ENCODE results near the gene LRMDA. TPM values are rescaled to one million over a fixed set of nuclear protein-coding genes. Genes with fewer than 3 reads are reported as not detected.

Gene LRMDA
- total and polyA plus RNA-seq, 2 donors (not counting 3 experiments of a cell fraction or from before 2014, with no cell fraction given): 9.7 to 18.0 TPM

DNA sequence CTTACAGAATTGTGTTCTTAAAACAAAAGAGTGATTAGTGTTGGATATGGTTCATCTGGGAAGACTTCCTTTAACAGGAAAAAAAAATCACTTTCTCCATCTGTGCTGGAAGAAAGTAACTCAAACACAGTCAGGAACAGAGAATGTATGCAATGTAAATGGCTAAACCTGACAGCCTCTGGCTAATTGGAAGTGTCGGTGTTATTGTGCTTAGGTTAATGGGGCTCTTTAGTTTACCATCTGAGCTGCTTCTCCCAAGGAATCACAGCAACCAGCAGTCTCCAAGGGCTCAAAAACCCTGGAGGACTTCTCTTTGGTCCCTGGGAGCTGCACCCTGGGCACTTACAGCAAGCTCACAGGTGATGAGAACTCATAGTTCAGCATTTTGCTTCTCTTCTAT is 724.5 kb downstream of the LRMDA start:
- no peak overlapping the region for H3K27ac ChIP-seq (ENCODE audit: insufficient read depth, low read depth, low read length)
- no peak overlapping the region for H3K4me2 ChIP-seq (ENCODE audit: insufficient read depth, low read length)
- no peaks in the 10 kb centered on the region for H3K9me3 ChIP-seq (replicated peaks; ENCODE audit: control insufficient read depth, insufficient read depth, low read length)
- FAIRE-seq (no peak), DNase-seq (ENCODE audit: low read depth, low spot score) (no peak)
- H3K27me3 ChIP-seq (ENCODE audit: control insufficient read depth in 2 of 2, insufficient read depth in 2 of 2, low read length in 2 of 2): no peaks in the 10 kb centered on the region
- no peaks in the 10 kb centered on the region for H3K36me3 ChIP-seq (ENCODE audit: control insufficient read depth in 2 of 2, extremely low read depth in 1 of 2, insufficient read depth in 2 of 2, low read length in 2 of 2)
- H3K4me1 ChIP-seq (ENCODE audit: control insufficient read depth, extremely low read depth, insufficient read depth, low read length): no peaks in the 10 kb centered on the region
- TF ChIP-seq, protein P1, sequence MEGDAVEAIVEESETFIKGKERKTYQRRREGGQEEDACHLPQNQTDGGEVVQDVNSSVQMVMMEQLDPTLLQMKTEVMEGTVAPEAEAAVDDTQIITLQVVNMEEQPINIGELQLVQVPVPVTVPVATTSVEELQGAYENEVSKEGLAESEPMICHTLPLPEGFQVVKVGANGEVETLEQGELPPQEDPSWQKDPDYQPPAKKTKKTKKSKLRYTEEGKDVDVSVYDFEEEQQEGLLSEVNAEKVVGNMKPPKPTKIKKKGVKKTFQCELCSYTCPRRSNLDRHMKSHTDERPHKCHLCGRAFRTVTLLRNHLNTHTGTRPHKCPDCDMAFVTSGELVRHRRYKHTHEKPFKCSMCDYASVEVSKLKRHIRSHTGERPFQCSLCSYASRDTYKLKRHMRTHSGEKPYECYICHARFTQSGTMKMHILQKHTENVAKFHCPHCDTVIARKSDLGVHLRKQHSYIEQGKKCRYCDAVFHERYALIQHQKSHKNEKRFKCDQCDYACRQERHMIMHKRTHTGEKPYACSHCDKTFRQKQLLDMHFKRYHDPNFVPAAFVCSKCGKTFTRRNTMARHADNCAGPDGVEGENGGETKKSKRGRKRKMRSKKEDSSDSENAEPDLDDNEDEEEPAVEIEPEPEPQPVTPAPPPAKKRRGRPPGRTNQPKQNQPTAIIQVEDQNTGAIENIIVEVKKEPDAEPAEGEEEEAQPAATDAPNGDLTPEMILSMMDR (IDR thresholded peaks at IDR 0.05; ENCODE audit: extremely low read depth in 1 of 2, insufficient read depth in 1 of 2, low read depth in 1 of 2, low read length in 2 of 2): no peak
- TF ChIP-seq MYC (IDR thresholded peaks at IDR 0.05; ENCODE audit: low read depth, low read length) (no peak), GATA2 (IDR thresholded peaks at IDR 0.05; ENCODE audit: insufficient read depth, insufficient read length, low read depth, low read length) (no peak), FOS (IDR thresholded peaks at IDR 0.05; ENCODE audit: borderline replicate concordance, insufficient read depth, low read length) (no peak), POLR2AphosphoS5 (IDR thresholded peaks at IDR 0.05; ENCODE audit: insufficient read depth, low read depth, low read length) (no peak), EZH2 (IDR thresholded peaks at IDR 0.05; ENCODE audit: borderline replicate concordance, low read depth, low read length, severe bottlenecking) (no peak), POLR2A (IDR thresholded peaks at IDR 0.05; ENCODE audit: low read depth, low read length) (no peak), JUN (IDR thresholded peaks at IDR 0.05; ENCODE audit: borderline replicate concordance, insufficient read depth, insufficient read length, low read depth) (no peak)
- TF ChIP-seq, protein P2, sequence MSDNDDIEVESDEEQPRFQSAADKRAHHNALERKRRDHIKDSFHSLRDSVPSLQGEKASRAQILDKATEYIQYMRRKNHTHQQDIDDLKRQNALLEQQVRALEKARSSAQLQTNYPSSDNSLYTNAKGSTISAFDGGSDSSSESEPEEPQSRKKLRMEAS (IDR thresholded peaks at IDR 0.05; ENCODE audit: insufficient read depth, insufficient read length): no peak
- H3K9me1 ChIP-seq (replicated peaks; ENCODE audit: control insufficient read depth, extremely low read depth, insufficient read depth, low read length): no peaks in the 10 kb centered on the region
- no peak overlapping the region for H3K9ac ChIP-seq (replicated peaks; ENCODE audit: extremely low read depth, insufficient read depth, low read length)
- CTCF ChIA-PET: no interaction called here
- POLR2A ChIA-PET: no interaction called here
- no TSS peak for BruUV-seq (replicated peaks)
- H3K4me3 ChIP-seq (replicated peaks in 1 of 3; ENCODE audit: insufficient read depth in 1 of 3, low read depth in 1 of 3, low read length in 3 of 3): no peak overlapping the region
- H3K79me2 ChIP-seq (ENCODE audit: control insufficient read depth, insufficient read depth, low read length): no peaks in the 10 kb centered on the region
- intact Hi-C loops (cut with micrococcal nuclease) (no loop called here), dilution Hi-C loops (cut with MboI; ENCODE audit: extremely low pct_ligation_motif_present, low sequenced_read_pairs) (no loop called here)
- H2AFZ ChIP-seq (ENCODE audit: low read depth, low read length): no peak overlapping the region
- no peaks in the 10 kb centered on the region for H4K20me1 ChIP-seq (replicated peaks; ENCODE audit: control insufficient read depth, extremely low read depth, insufficient read depth, low read length)
